Daoy (cell line): ENCODE measurements around the gene ZNF646. TPM values are rescaled to one million over a fixed set of nuclear protein-coding genes. Genes with fewer than 3 reads are reported as not detected.

ENCODE experiments used
- DNase-seq: peaks from one replicate; pipeline ENCODE4 v3.0.0-alpha.2; 2015; ENCODE audit warnings: low read depth
- total RNA-seq: library from RNA; depleted of rRNA; stranded (reverse); fragments of >200 nt; shearing (Covaris generic); gene quantifications from 2 replicates; pipeline ENCODE4 v1.2.3, GENCODE V29; 2014

Gene ZNF646
- total RNA-seq, 1 experiment from 2014 or later: 6.3 TPM

- DNase-seq: peak; percentile 80
Observed at GRCh38 chr16:31108035-31108793, 34.0 kb downstream of the ZNF646 start, which contains the start of gene BCKDK. Gene BCKDK (plus strand): TSS chr16:31108386. CDS start chr16:31109224, 838 bp downstream.

GRCh38 chr16:31108794-31109558 is 34.8 kb downstream of the ZNF646 start:
- DNase-seq: no peak

GRCh38 chr16:31109622-31110021 is 35.4 kb downstream of the ZNF646 start:
- no peak for DNase-seq

- no peak for DNase-seq
Observed at GRCh38 chr16:31110106-31111034, 36.1 kb downstream of the ZNF646 start.

GRCh38 chr16:31111881-31112466 is 37.8 kb downstream of the ZNF646 start:
- DNase-seq: no peak

- no peak for DNase-seq
Observed at GRCh38 chr16:31112711-31113110, 38.5 kb downstream of the ZNF646 start.

GRCh38 chr16:31113121-31114120 is 39.2 kb downstream of the ZNF646 start:
- DNase-seq: no peak

GRCh38 chr16:31114468-31114867 is 40.2 kb downstream of the ZNF646 start:
- DNase-seq: no peak

GRCh38 chr16:31117384-31118222 is 43.4 kb downstream of the ZNF646 start, which contains the start of gene KAT8:
Gene KAT8 (plus strand): TSS chr16:31117664. CDS start chr16:31117682, 18 bp downstream.
- peak; percentile 98 for DNase-seq

- no peak for DNase-seq
Observed at GRCh38 chr16:31118223-31119155, 44.3 kb downstream of the ZNF646 start.

GRCh38 chr16:31120129-31120528 is 45.9 kb downstream of the ZNF646 start:
- DNase-seq: no peak

GRCh38 chr16:31125844-31126243 is 51.6 kb downstream of the ZNF646 start:
- DNase-seq: no peak

GRCh38 chr16:31127182-31127581 is 53.0 kb downstream of the ZNF646 start:
- no peak for DNase-seq

GRCh38 chr16:31128711-31129567 is 54.7 kb downstream of the ZNF646 start:
- DNase-seq: no peak

- no peak for DNase-seq
Observed at GRCh38 chr16:31129568-31130335, 55.5 kb downstream of the ZNF646 start.

GRCh38 chr16:31130336-31130891 is 56.2 kb downstream of the ZNF646 start:
- no peak for DNase-seq
